Kidney tubule cell (primary cell): ENCODE results near the gene COG8.
A peak's percentile ranks its signal among the peaks of the same experiment; 100 is the strongest.

Experiments used
- DNase-seq: peaks from one replicate; pipeline ENCODE4 v3.0.0-alpha.2; 2018; ENCODE audit warnings: low spot score

Gene COG8

DNA sequence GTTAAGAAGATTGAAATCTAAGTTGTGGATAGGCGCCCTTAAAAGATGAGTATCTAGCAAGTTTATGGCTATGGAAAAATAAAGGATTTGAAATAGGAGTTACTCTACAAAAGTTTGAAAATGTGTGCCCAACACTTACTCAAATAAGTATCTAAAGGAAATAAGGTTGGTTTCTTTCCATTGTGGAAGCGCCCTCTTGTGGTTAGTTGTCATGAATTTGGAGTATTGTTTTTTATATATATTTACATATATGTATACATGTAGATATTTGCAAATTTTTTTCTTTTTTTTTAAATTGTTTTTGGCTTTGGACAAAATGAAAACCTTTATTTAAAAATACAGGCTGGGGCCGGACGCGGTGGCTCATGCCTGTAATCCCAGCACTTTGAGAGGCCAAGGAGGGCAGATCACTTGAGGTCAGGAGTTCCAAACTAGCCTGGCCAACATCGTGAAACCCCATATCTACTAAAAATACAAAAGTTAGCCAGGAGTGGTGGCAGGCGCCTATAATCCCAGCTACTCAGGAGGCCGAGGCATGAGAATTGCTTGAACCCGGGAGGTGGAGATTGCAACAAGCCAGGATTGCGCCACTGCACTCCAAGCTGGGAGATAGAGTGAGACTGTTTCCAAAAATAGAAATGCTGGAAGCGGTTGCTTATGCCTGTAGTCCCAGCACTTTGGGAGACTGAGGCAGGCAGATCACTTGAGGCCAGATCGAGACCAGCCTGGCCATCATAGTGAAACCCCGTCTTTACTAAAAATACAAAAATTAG lies 52.2 kb downstream of the COG8 start:
- peak; percentile 58 for DNase-seq

DNA sequence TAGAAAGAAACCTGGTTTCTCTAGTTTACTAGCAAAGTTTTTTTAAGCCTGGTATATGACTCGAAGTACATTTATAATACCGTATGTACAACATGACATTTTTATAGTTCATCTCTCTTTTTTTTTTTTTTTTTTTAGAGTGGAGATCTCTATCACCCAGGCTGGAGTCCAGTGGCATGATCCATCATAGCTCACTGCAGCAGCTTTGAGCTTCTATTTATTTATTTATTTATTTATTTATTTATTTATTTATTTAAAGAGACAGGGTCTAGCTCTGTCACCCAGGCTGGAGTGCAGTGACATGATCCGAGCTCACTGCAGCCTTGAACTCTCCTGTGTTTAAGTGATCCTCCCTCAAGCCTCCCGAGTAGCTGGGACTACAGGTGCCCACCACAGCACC lies 54.1 kb downstream of the COG8 start:
- no peak for DNase-seq

DNA sequence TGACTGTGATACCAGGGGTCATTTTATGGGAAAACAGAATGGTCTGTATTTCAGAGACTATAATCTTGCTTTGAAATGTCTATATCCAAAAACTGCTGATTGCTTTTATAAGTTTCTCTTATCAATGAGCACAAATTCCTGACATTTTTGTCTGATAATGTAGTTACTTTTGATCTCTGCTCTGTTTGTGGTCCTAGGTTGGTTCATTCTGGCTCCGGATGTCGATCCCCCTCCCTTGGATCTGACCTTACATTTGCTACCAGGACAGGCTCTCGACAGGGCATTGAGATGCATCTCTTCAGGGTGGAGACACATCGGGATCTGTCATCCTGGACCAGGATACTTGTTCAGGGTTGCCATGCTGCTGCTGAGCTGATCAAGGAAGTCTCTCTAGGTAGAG lies 55.5 kb downstream of the COG8 start:
- no peak for DNase-seq

DNA sequence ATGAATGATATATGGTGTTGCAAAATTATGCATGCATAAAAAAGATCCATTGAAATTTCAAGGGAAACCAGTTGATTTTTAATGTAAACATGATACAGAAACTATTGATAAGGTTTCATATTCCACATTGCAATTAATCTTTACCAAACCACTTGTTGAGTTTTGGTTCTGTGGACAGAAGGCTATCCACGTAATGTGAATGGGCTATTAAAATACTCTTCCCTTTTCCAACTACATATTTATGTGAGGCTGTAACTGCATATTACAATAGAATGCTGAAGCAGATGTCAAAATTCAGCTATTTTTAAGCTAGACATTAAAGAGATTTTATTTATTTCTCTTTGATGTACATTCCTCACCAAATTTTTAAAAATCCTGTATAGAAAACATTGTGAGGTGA lies 62.0 kb downstream of the COG8 start:
- DNase-seq, result no peak
